Liver (tissue), 9 donors: ENCODE data around the gene SPAG16. TPM values are rescaled to one million over a fixed set of nuclear protein-coding genes. Genes with fewer than 3 reads are reported as not detected.

Experiments used
- DNase-seq: peaks from one replicate; pipeline ENCODE4 v3.0.0-alpha.2; 2017; ENCODE audit warnings: low spot score
- H3K27ac ChIP-seq, 2 donors: one replicate each; pipeline ENCODE4 v1.7.0; 2013; ENCODE audit warnings: inconsistent platforms in 2 of 2, low read length in 2 of 2, control low read depth in 1 of 2, low read depth in 1 of 2, mild to moderate bottlenecking in 1 of 2
- H3K27me3 ChIP-seq, 4 donors: one replicate each; pipeline versions ENCODE4 v1.6.1 to v1.7.0; 2013; ENCODE audit warnings: low read length in 3 of 4, inconsistent platforms in 1 of 4, mild to moderate bottlenecking in 1 of 4, moderate library complexity in 1 of 4; ENCODE audit not compliant: control insufficient read depth in 4 of 4, insufficient read depth in 4 of 4
- H3K36me3 ChIP-seq, 4 donors: one replicate each; pipeline versions ENCODE4 v1.6.1 to v1.7.0; 2013; ENCODE audit warnings: low read length in 3 of 4, mild to moderate bottlenecking in 3 of 4, low read depth in 1 of 4, moderate library complexity in 1 of 4; ENCODE audit not compliant: control insufficient read depth in 4 of 4, insufficient read depth in 3 of 4
- H3K4me1 ChIP-seq, 4 donors: one replicate each; pipeline versions ENCODE4 v1.6.1 to v1.7.0; 2013; ENCODE audit warnings: low read length in 3 of 4, mild to moderate bottlenecking in 3 of 4, moderate library complexity in 1 of 4; ENCODE audit not compliant: control insufficient read depth in 4 of 4, insufficient read depth in 4 of 4
- H3K4me3 ChIP-seq, 3 donors: one replicate each; pipeline versions ENCODE4 v1.6.1 to v1.7.0; 2013; ENCODE audit warnings: low read length in 3 of 3, control low read depth in 1 of 3, low read depth in 1 of 3, mild to moderate bottlenecking in 1 of 3
- H3K9ac ChIP-seq, 2 donors: one replicate each; pipeline ENCODE4 v1.7.0; 2013; ENCODE audit warnings: low read length in 2 of 2, mild to moderate bottlenecking in 2 of 2, moderate library complexity in 2 of 2, control low read depth in 1 of 2, low read depth in 1 of 2
- H3K9me3 ChIP-seq, 4 donors: one replicate each; pipeline versions ENCODE4 v1.6.1 to v1.7.0; 2013; ENCODE audit warnings: low read length in 3 of 4; ENCODE audit not compliant: control insufficient read depth in 4 of 4
- FOXA1 ChIP-seq: IDR thresholded peaks from 2 replicates; pipeline ENCODE4 v1.6.1; 2016; ENCODE audit warnings: antibody characterized with exemption
- FOXA2 ChIP-seq: IDR thresholded peaks from 2 replicates; pipeline ENCODE4 v1.6.1; 2016; ENCODE audit warnings: antibody characterized with exemption
- GABPA ChIP-seq, 2 donors: IDR thresholded peaks in 1 of 2; conservative IDR thresholded peaks in 1 of 2; 2 replicates each; pipeline ENCODE4 v1.6.1; 2016; ENCODE audit warnings: antibody characterized with exemption in 2 of 2, mild to moderate bottlenecking in 1 of 2, moderate library complexity in 1 of 2
- HNF4A ChIP-seq, 2 donors: conservative IDR thresholded peaks; 2 replicates each; pipeline ENCODE4 v1.6.1; 2016; ENCODE audit warnings: antibody characterized with exemption in 2 of 2, mild to moderate bottlenecking in 2 of 2
- HNF4G ChIP-seq: IDR thresholded peaks from 2 replicates; pipeline ENCODE4 v1.6.1; 2016; ENCODE audit warnings: antibody characterized with exemption
- JUND ChIP-seq, 2 donors: IDR thresholded peaks; 2 replicates each; pipeline ENCODE4 v1.6.1; 2016; ENCODE audit warnings: antibody characterized with exemption in 2 of 2
- NR2F2 ChIP-seq: IDR thresholded peaks from 2 replicates; pipeline ENCODE4 v1.6.1; 2016; ENCODE audit warnings: antibody characterized with exemption
- RAD21 ChIP-seq, 2 donors: IDR thresholded peaks; 2 replicates each; pipeline ENCODE4 v1.6.1; 2016; ENCODE audit warnings: antibody characterized with exemption in 2 of 2, mild to moderate bottlenecking in 2 of 2
- RXRA ChIP-seq, 2 donors: IDR thresholded peaks; 2 replicates each; pipeline ENCODE4 v1.6.1; 2017 to 2018; ENCODE audit warnings: antibody characterized with exemption in 2 of 2, mild to moderate bottlenecking in 1 of 2
- SP1 ChIP-seq: IDR thresholded peaks from 2 replicates; pipeline ENCODE4 v1.6.1; 2018; ENCODE audit warnings: antibody characterized with exemption, mild to moderate bottlenecking
- TAF1 ChIP-seq: conservative IDR thresholded peaks from 2 replicates; pipeline ENCODE4 v1.6.1; 2016; ENCODE audit warnings: antibody characterized with exemption, mild to moderate bottlenecking
- YY1 ChIP-seq: IDR thresholded peaks from 2 replicates; pipeline ENCODE4 v1.6.1; 2016; ENCODE audit warnings: antibody characterized with exemption, mild to moderate bottlenecking
- WGBS: extraction: QIAGEN DNeasy Blood & Tissue Kit; methylation state at CpG from one replicate; pipeline ENCODE4 v1.1.7; 2013; 5-methylcytosine and 5-hydroxymethylcytosine counted together
- polyA plus RNA-seq, 2 donors: library from polyadenylated mRNA; stranded (reverse) in 1 of 2; unstranded in 1 of 2; fragments of 200-250 nt in 1 of 2; fragments of >200 nt in 1 of 2; fragmentation: Nextera tagmentation in 1 of 2; extraction: Ambion mirVana in 1 of 2; gene quantifications; one replicate each; pipeline versions ENCODE4 v1.2.1 to v1.2.3, GENCODE V29; 2013 to 2015
- total RNA-seq, 2 donors: library from RNA; depleted of rRNA; stranded (reverse); fragments of >200 nt; gene quantifications; one replicate each; pipeline ENCODE4 v1.2.3, GENCODE V29; 2014
- TF ChIP-seq, protein P1 (sequence below): IDR thresholded peaks from 2 replicates; pipeline ENCODE4 v1.6.1; 2016; ENCODE audit warnings: antibody characterized with exemption
- TF ChIP-seq, protein P2 (sequence below): IDR thresholded peaks from 2 replicates; pipeline ENCODE4 v1.6.1; 2016; ENCODE audit warnings: antibody characterized with exemption
- TF ChIP-seq, protein P3 (sequence below): IDR thresholded peaks from 2 replicates; pipeline ENCODE4 v1.6.1; 2016; ENCODE audit warnings: antibody characterized with exemption, mild to moderate bottlenecking
- TF ChIP-seq, protein P4 (sequence below): IDR thresholded peaks from 2 replicates; pipeline ENCODE4 v1.6.1; 2016; ENCODE audit warnings: antibody characterized with exemption
- TF ChIP-seq, protein P5 (sequence below): fragments of 150-350 bp; IDR thresholded peaks from 2 replicates; pipeline ENCODE4 v1.5.1; 2017; ENCODE audit warnings: improper control_type of control experiment, low read depth, low read length; ENCODE audit not compliant: missing input control
- donor health status: healthy.
- donor health status: healthy.
- donor health status: healthy.
- donor health status: healthy.
- donor health status: healthy.

The SPAG16 gene
- total and polyA plus RNA-seq, 4 donors = 6.4 to 12.7 (median 11.4) TPM

DNA sequence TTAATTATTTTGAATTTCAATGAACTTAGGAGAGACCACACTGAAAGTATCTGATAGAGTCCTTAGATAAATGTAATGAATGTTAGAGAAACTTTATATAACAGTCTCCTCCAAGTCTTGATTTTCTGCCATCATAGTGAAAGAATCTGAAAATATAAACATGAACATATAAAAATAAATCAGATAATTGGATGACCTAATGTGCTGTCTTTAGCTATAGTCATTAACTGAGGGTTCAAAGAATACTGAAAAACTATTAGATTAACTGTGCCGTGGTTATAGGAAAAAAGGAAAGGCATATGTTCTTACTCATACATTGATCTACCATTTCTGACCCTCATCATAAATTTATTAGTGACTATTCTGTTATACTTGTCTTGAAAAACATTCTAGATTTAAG lies 47.0 kb upstream of the SPAG16 start:
- Histone ChIP-seq H3K9ac (no peak overlapping the region), H3K9me3 (no peaks in the 10 kb centered on the region), H3K27ac (no peak overlapping the region), H3K27me3 (peaks cover 0 to 4% (median 0%) of the 10 kb centered on the region in 4 donors), H3K4me1 (peaks cover 0 to 10% (median 3%) of the 10 kb centered on the region in 4 donors), H3K36me3 (no peaks in the 10 kb centered on the region), H3K4me3 (no peak overlapping the region)
- no peak for TF ChIP-seq HNF4G
- DNase-seq = no peak
- WGBS = 85% methylated on average over 1 of the region's 1 CpG

DNA sequence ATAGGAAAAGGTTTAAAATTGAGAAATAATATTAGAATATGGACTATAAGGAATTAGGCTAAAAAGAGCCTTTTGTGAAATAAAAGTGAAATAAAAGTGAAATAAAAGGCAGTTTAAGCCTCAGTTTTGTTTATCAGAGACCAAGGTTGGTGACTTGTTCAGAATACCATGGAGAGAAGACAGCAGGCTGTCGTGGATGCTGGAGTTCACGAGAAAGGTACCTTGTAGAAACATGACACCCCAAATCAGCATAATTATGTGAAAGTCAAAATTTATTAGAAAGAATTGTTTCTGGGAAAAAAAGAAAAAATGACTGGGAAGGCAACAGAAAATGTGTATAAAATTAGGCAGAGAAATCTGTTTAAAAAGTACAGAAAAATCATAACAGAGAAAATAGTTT lies 46.5 kb upstream of the SPAG16 start:
- 84% methylated on average over 2 of the region's 2 CpGs for WGBS
- Histone ChIP-seq H3K4me1 (peaks cover 0 to 10% (median 3%) of the 10 kb centered on the region in 4 donors), H3K27me3 (peaks cover 0 to 2% (median 0%) of the 10 kb centered on the region in 4 donors), H3K36me3 (no peaks in the 10 kb centered on the region), H3K4me3 (no peak overlapping the region), H3K9me3 (no peaks in the 10 kb centered on the region), H3K9ac (no peak overlapping the region), H3K27ac (no peak overlapping the region)
- TF ChIP-seq TAF1 (no peak), YY1 (no peak), RAD21 (IDR thresholded peaks at IDR 0.05) (no peak)
- TF ChIP-seq, protein P1, sequence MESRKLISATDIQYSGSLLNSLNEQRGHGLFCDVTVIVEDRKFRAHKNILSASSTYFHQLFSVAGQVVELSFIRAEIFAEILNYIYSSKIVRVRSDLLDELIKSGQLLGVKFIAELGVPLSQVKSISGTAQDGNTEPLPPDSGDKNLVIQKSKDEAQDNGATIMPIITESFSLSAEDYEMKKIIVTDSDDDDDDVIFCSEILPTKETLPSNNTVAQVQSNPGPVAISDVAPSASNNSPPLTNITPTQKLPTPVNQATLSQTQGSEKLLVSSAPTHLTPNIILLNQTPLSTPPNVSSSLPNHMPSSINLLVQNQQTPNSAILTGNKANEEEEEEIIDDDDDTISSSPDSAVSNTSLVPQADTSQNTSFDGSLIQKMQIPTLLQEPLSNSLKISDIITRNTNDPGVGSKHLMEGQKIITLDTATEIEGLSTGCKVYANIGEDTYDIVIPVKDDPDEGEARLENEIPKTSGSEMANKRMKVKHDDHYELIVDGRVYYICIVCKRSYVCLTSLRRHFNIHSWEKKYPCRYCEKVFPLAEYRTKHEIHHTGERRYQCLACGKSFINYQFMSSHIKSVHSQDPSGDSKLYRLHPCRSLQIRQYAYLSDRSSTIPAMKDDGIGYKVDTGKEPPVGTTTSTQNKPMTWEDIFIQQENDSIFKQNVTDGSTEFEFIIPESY = no peak
- no peak for DNase-seq

DNA sequence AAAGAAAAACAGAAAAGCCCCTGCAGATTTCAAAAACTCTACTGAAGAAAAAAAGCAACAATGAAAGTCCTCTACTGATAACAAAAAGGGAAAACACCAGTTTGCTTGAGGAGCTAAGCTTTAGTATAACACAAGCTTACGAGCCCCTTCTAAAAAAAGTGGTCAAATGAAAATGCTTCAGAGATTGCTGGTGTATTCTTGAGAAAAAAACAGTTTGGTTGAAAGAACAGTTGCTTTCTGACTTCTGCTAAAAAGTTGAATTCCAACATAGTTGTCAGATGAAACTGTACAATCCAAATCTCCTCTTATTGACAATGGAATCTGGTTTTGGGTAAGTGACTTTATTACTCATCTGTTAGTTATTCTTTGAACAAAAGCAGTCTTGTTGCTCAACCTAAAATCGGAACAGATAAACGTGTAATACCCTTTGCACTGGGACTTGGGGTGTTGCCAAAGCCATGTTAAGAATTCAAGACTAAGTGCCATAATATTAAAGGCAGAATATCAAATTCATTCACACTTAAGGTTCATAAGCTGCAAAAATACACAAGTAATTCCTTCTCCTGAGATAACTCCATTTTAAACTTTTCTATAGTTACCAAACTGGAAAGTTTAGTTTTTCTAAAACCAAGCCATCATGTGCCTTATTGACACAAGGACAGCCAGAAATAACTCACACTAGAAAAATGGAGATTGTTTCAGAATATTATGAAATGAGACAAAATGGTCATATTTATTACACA lies 45.3 kb upstream of the SPAG16 start:
- Histone ChIP-seq H3K36me3 (no peaks in the 10 kb centered on the region), H3K9me3 (no peaks in the 10 kb centered on the region), H3K27ac (no peak overlapping the region), H3K4me1 (peaks cover 0 to 10% (median 5%) of the 10 kb centered on the region in 4 donors), H3K4me3 (peak overlapping the region in 1 of 3 donors; percentile 15), H3K9ac (peak overlapping the region in 1 of 2 donors; percentile 27), H3K27me3 (no peaks in the 10 kb centered on the region)
- 35% methylated on average over 3 of the region's 3 CpGs for WGBS
- no peak for DNase-seq
- TF ChIP-seq RXRA (IDR thresholded peaks at IDR 0.05) (peak in 1 of 2 donors; percentile 48), YY1 (peak; percentile 82), FOXA2 (peak; percentile 83), TAF1 (no peak), GABPA (IDR thresholded peaks at IDR 0.05 in 1 of 2, conservative IDR thresholded peaks at IDR 0.05 in 1 of 2) (no peak), JUND (IDR thresholded peaks at IDR 0.05) (peak; percentile 67 to 92), HNF4A (conservative IDR thresholded peaks at IDR 0.05) (peak; percentile 51 to 84), FOXA1 (peak; percentile 67), RAD21 (IDR thresholded peaks at IDR 0.05) (no peak), NR2F2 (no peak), HNF4G (no peak), SP1 (peak; percentile 41)
- TF ChIP-seq, protein P2, sequence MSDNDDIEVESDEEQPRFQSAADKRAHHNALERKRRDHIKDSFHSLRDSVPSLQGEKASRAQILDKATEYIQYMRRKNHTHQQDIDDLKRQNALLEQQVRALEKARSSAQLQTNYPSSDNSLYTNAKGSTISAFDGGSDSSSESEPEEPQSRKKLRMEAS = peak; percentile 40
- TF ChIP-seq, protein P3, sequence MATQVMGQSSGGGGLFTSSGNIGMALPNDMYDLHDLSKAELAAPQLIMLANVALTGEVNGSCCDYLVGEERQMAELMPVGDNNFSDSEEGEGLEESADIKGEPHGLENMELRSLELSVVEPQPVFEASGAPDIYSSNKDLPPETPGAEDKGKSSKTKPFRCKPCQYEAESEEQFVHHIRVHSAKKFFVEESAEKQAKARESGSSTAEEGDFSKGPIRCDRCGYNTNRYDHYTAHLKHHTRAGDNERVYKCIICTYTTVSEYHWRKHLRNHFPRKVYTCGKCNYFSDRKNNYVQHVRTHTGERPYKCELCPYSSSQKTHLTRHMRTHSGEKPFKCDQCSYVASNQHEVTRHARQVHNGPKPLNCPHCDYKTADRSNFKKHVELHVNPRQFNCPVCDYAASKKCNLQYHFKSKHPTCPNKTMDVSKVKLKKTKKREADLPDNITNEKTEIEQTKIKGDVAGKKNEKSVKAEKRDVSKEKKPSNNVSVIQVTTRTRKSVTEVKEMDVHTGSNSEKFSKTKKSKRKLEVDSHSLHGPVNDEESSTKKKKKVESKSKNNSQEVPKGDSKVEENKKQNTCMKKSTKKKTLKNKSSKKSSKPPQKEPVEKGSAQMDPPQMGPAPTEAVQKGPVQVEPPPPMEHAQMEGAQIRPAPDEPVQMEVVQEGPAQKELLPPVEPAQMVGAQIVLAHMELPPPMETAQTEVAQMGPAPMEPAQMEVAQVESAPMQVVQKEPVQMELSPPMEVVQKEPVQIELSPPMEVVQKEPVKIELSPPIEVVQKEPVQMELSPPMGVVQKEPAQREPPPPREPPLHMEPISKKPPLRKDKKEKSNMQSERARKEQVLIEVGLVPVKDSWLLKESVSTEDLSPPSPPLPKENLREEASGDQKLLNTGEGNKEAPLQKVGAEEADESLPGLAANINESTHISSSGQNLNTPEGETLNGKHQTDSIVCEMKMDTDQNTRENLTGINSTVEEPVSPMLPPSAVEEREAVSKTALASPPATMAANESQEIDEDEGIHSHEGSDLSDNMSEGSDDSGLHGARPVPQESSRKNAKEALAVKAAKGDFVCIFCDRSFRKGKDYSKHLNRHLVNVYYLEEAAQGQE = peak; percentile 15
- TF ChIP-seq, protein P4, sequence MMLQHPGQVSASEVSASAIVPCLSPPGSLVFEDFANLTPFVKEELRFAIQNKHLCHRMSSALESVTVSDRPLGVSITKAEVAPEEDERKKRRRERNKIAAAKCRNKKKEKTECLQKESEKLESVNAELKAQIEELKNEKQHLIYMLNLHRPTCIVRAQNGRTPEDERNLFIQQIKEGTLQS = peak; percentile 43
- TF ChIP-seq, protein P5, sequence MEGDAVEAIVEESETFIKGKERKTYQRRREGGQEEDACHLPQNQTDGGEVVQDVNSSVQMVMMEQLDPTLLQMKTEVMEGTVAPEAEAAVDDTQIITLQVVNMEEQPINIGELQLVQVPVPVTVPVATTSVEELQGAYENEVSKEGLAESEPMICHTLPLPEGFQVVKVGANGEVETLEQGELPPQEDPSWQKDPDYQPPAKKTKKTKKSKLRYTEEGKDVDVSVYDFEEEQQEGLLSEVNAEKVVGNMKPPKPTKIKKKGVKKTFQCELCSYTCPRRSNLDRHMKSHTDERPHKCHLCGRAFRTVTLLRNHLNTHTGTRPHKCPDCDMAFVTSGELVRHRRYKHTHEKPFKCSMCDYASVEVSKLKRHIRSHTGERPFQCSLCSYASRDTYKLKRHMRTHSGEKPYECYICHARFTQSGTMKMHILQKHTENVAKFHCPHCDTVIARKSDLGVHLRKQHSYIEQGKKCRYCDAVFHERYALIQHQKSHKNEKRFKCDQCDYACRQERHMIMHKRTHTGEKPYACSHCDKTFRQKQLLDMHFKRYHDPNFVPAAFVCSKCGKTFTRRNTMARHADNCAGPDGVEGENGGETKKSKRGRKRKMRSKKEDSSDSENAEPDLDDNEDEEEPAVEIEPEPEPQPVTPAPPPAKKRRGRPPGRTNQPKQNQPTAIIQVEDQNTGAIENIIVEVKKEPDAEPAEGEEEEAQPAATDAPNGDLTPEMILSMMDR = no peak
- TF ChIP-seq, protein P1 = peak; percentile 55
